ENCODE data around the gene STARD3NL.
"Not testable (repeated sequence)": the region's sequence is repeated elsewhere in the genome, so short reads cannot be mapped to it uniquely, and the experiment has no call there.

STARD3NL gene

GRCh38 chr7:38215735-38216670 lies 38.0 kb downstream of the STARD3NL start:
- H3K4me3 ChIP-seq (ENCODE audit: low read depth, low read length), result no peak overlapping the region
- DNase-seq (ENCODE audit: low read depth), result peak; percentile 75

- no peak for DNase-seq (ENCODE audit: low read depth)
- H3K4me3 ChIP-seq (ENCODE audit: low read depth, low read length), result no peak overlapping the region
Observed at GRCh38 chr7:38217672-38218071, 39.6 kb downstream of the STARD3NL start.

- H3K4me3 ChIP-seq (ENCODE audit: low read depth, low read length), result no peak overlapping the region
- DNase-seq (ENCODE audit: low read depth), result no peak
Observed at GRCh38 chr7:38220452-38220851, 42.4 kb downstream of the STARD3NL start.

- no peak overlapping the region for H3K4me3 ChIP-seq (ENCODE audit: low read depth, low read length)
- DNase-seq (ENCODE audit: low read depth), result peak; percentile 10
Observed at GRCh38 chr7:38222481-38223096, 44.5 kb downstream of the STARD3NL start.

- no peak for DNase-seq (ENCODE audit: low read depth)
- H3K4me3 ChIP-seq (ENCODE audit: low read depth, low read length), result no peak overlapping the region
Observed at GRCh38 chr7:38223306-38223705, 45.3 kb downstream of the STARD3NL start.

GRCh38 chr7:38224392-38224791 lies 46.3 kb downstream of the STARD3NL start:
- no peak for DNase-seq (ENCODE audit: low read depth)
- H3K4me3 ChIP-seq (ENCODE audit: low read depth, low read length), result no peak overlapping the region

- DNase-seq (ENCODE audit: low read depth), result peak; percentile 48
- no peak overlapping the region for H3K4me3 ChIP-seq (ENCODE audit: low read depth, low read length)
Observed at GRCh38 chr7:38229386-38229785, 51.3 kb downstream of the STARD3NL start.

GRCh38 chr7:38229884-38230642 lies 52.0 kb downstream of the STARD3NL start:
- H3K4me3 ChIP-seq (ENCODE audit: low read depth, low read length), result no peak overlapping the region
- DNase-seq (ENCODE audit: low read depth), result no peak

- H3K4me3 ChIP-seq (ENCODE audit: low read depth, low read length), result no peak overlapping the region
- DNase-seq (ENCODE audit: low read depth), result peak; percentile 18
Observed at GRCh38 chr7:38232502-38233366, 54.7 kb downstream of the STARD3NL start.

- DNase-seq (ENCODE audit: low read depth); H3K4me3 ChIP-seq (ENCODE audit: low read depth, low read length): not testable (repeated sequence)
Observed at GRCh38 chr7:38234759-38235158, 56.7 kb downstream of the STARD3NL start.

- DNase-seq (ENCODE audit: low read depth), result no peak
Observed at GRCh38 chr7:38235606-38236005, 57.6 kb downstream of the STARD3NL start.

GRCh38 chr7:38239129-38239528 lies 61.1 kb downstream of the STARD3NL start:
- DNase-seq (ENCODE audit: low read depth); H3K4me3 ChIP-seq (ENCODE audit: low read depth, low read length): not testable (repeated sequence)

More at GRCh38 chr7:38235606-38236005, 57.6 kb downstream of the STARD3NL start:
- H3K4me3 ChIP-seq (ENCODE audit: low read depth, low read length), result no peak overlapping the region

GRCh38 chr7:38241071-38241470 lies 63.0 kb downstream of the STARD3NL start:
- H3K4me3 ChIP-seq (ENCODE audit: low read depth, low read length), result no peak overlapping the region
- DNase-seq (ENCODE audit: low read depth), result no peak

GRCh38 chr7:38242814-38243213 lies 64.8 kb downstream of the STARD3NL start:
- DNase-seq (ENCODE audit: low read depth), result no peak
- H3K4me3 ChIP-seq (ENCODE audit: low read depth, low read length), result no peak overlapping the region

GRCh38 chr7:38243345-38243744 lies 65.3 kb downstream of the STARD3NL start:
- DNase-seq (ENCODE audit: low read depth); H3K4me3 ChIP-seq (ENCODE audit: low read depth, low read length): not testable (repeated sequence)

GRCh38 chr7:38244516-38244915 lies 66.5 kb downstream of the STARD3NL start:
- DNase-seq (ENCODE audit: low read depth), result no peak
- no peak overlapping the region for H3K4me3 ChIP-seq (ENCODE audit: low read depth, low read length)

- H3K4me3 ChIP-seq (ENCODE audit: low read depth, low read length), result no peak overlapping the region
- DNase-seq (ENCODE audit: low read depth), result no peak
Observed at GRCh38 chr7:38245409-38245977, 67.4 kb downstream of the STARD3NL start.

GRCh38 chr7:38248069-38248567 lies 70.1 kb downstream of the STARD3NL start:
- no peak for DNase-seq (ENCODE audit: low read depth)
- H3K4me3 ChIP-seq (ENCODE audit: low read depth, low read length), result no peak overlapping the region

GRCh38 chr7:38249849-38250248 lies 71.8 kb downstream of the STARD3NL start:
- not testable (repeated sequence) for H3K4me3 ChIP-seq (ENCODE audit: low read depth, low read length); DNase-seq (ENCODE audit: low read depth)

Data from skeletal muscle cell (primary cell).